OCI-LY1 (cell line): Measurements from ENCODE around the gene MPP1.

Experiments used
- EZH2 ChIP-seq: fragments of 200-600 bp; sonication (generic), shearing (Covaris generic); IDR thresholded peaks from 2 replicates; pipeline ENCODE4 v1.8.0; 2017; ENCODE audit warnings: borderline replicate concordance, mixed run types, mild to moderate bottlenecking, antibody characterized with exemption, low read length, moderate library complexity, mixed read lengths
- TF ChIP-seq, protein P1 (sequence below): fragments of 200-600 bp; sonication (generic), shearing (Covaris generic); IDR thresholded peaks from 2 replicates; pipeline ENCODE4 v1.5.1; 2017; ENCODE audit warnings: mild to moderate bottlenecking, antibody characterized with exemption, low read length, moderate library complexity, mixed read lengths

DNA sequence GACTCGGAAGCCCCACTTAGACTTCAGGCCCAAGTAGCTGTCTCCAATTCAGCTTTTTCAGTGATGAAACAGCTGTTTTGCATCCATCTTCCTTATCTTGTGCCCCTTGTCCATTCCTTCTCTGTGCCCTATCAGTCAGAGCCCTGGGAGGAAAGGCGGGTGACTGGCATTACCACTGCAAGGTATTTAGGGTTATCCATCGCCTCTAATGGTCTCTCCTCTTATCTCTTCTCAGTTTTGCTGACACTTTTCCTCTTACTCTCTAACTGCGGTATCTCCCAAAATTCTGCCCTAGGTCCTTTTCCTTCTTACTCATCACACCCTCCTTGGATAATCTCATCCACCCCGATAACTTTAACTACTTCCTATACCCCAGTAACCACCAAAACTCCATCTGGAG is 68.1 kb downstream of the MPP1 start:
- TF ChIP-seq, protein P1, sequence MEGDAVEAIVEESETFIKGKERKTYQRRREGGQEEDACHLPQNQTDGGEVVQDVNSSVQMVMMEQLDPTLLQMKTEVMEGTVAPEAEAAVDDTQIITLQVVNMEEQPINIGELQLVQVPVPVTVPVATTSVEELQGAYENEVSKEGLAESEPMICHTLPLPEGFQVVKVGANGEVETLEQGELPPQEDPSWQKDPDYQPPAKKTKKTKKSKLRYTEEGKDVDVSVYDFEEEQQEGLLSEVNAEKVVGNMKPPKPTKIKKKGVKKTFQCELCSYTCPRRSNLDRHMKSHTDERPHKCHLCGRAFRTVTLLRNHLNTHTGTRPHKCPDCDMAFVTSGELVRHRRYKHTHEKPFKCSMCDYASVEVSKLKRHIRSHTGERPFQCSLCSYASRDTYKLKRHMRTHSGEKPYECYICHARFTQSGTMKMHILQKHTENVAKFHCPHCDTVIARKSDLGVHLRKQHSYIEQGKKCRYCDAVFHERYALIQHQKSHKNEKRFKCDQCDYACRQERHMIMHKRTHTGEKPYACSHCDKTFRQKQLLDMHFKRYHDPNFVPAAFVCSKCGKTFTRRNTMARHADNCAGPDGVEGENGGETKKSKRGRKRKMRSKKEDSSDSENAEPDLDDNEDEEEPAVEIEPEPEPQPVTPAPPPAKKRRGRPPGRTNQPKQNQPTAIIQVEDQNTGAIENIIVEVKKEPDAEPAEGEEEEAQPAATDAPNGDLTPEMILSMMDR, result no peak
- TF ChIP-seq EZH2, result no peak
